IMR-90 (cell line): Measurements from ENCODE around the gene TSEN15.

ENCODE experiments used
- BHLHE40 ChIP-seq: fragments of 150-350 bp; IDR thresholded peaks from 2 replicates; pipeline ENCODE4 v1.6.1; 2016; ENCODE audit warnings: mild to moderate bottlenecking, low read depth, low read length
- CEBPB ChIP-seq: IDR thresholded peaks from 2 replicates; pipeline ENCODE4 v1.6.1; 2012; ENCODE audit warnings: low read depth, low read length, improper control_type of control experiment
- CHD1 ChIP-seq: IDR thresholded peaks from 2 replicates; pipeline ENCODE4 v1.6.1; 2012; ENCODE audit warnings: low read depth, low read length, improper control_type of control experiment
- CTCF ChIP-seq: conservative IDR thresholded peaks from 2 replicates; pipeline ENCODE4 v1.5.1; 2012; ENCODE audit warnings: mild to moderate bottlenecking, low read depth, low read length, improper control_type of control experiment
- ELK1 ChIP-seq: fragments of 150-350 bp; IDR thresholded peaks from 2 replicates; pipeline ENCODE4 v1.6.1; 2016; ENCODE audit warnings: low read depth, mild to moderate bottlenecking, low read length, moderate library complexity, borderline replicate concordance
- MXI1 ChIP-seq: IDR thresholded peaks from 2 replicates; pipeline ENCODE4 v1.6.1; 2012; ENCODE audit warnings: low read depth, mild to moderate bottlenecking, low read length, moderate library complexity, borderline replicate concordance
- NFE2L2 ChIP-seq: fragments of 150-350 bp; IDR thresholded peaks from 2 replicates; pipeline ENCODE4 v1.6.1; 2016; ENCODE audit warnings: low read depth, mild to moderate bottlenecking, low read length
- POLR2A ChIP-seq: IDR thresholded peaks from 2 replicates; pipeline ENCODE4 v1.6.1; 2012; ENCODE audit warnings: mild to moderate bottlenecking, low read depth, low read length
- RAD21 ChIP-seq: IDR thresholded peaks from 2 replicates; pipeline ENCODE4 v1.6.1; 2012; ENCODE audit warnings: low read length, improper control_type of control experiment
- RCOR1 ChIP-seq: IDR thresholded peaks from 2 replicates; pipeline ENCODE4 v1.6.1; 2012; ENCODE audit warnings: mild to moderate bottlenecking, low read length, improper control_type of control experiment; ENCODE audit not compliant: insufficient replicate concordance
- SMC3 ChIP-seq: fragments of 150-350 bp; IDR thresholded peaks from 2 replicates; pipeline ENCODE4 v1.6.1; 2016; ENCODE audit warnings: low read depth, mild to moderate bottlenecking, antibody characterized with exemption, low read length, moderate library complexity
- USF2 ChIP-seq: fragments of 150-350 bp; IDR thresholded peaks from 2 replicates; pipeline ENCODE4 v1.6.1; 2017; ENCODE audit warnings: mild to moderate bottlenecking, antibody characterized with exemption, low read length, low read depth

GRCh38 chr1:184023171-184023570, 28.4 kb upstream of the TSEN15 start:
- TF ChIP-seq CTCF = no peak
- TF ChIP-seq MXI1 = no peak
- TF ChIP-seq USF2 = no peak
- TF ChIP-seq RCOR1 = no peak
- no peak for TF ChIP-seq CHD1
- no peak for TF ChIP-seq SMC3
- no peak for TF ChIP-seq POLR2A
- TF ChIP-seq RAD21 = no peak
- no peak for TF ChIP-seq BHLHE40
- no peak for TF ChIP-seq ELK1
- no peak for TF ChIP-seq NFE2L2
- TF ChIP-seq CEBPB = no peak
